ENCODE data around the gene LARP1.

DNA sequence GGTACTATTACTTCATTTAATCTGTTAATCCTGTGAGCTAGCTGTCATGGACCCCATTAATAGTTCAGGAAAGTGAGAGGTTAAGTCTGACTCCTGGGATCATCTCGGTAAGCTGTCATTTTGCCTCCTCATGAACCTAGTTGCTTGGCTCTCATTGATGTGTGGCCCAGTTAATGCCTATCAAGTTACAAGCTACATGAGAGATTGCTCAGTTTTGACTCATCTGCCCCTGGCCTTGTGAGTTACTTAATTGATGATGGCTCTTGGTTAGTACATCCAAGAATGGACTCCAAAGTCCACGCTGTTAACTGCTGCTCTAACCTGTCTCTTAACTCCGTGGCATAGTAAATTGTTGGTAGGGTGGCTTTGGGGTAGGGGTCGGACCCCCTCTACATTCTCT lies 23.9 kb downstream of the LARP1 start:
- TF ChIP-seq, protein P1, sequence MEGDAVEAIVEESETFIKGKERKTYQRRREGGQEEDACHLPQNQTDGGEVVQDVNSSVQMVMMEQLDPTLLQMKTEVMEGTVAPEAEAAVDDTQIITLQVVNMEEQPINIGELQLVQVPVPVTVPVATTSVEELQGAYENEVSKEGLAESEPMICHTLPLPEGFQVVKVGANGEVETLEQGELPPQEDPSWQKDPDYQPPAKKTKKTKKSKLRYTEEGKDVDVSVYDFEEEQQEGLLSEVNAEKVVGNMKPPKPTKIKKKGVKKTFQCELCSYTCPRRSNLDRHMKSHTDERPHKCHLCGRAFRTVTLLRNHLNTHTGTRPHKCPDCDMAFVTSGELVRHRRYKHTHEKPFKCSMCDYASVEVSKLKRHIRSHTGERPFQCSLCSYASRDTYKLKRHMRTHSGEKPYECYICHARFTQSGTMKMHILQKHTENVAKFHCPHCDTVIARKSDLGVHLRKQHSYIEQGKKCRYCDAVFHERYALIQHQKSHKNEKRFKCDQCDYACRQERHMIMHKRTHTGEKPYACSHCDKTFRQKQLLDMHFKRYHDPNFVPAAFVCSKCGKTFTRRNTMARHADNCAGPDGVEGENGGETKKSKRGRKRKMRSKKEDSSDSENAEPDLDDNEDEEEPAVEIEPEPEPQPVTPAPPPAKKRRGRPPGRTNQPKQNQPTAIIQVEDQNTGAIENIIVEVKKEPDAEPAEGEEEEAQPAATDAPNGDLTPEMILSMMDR (IDR thresholded peaks at IDR 0.05; ENCODE audit: insufficient read depth, low read depth, low read length), result no peak
- no peak for TF ChIP-seq EZH2 (IDR thresholded peaks at IDR 0.05; ENCODE audit: insufficient read depth, low read length)

Data from astrocyte (in vitro differentiated cells and primary cell).